AG10803 (cell line): Measurements from ENCODE around the gene ZBTB26.

Source experiments
- DNase-seq: peaks from one replicate; pipeline ENCODE4 v3.0.0; 2010; ENCODE audit warnings: low read depth
- H3K4me3 ChIP-seq: 2 replicates; pipeline ENCODE4 v1.5.1; 2011; ENCODE audit warnings: mild to moderate bottlenecking, low read length, control low read depth
- CTCF ChIP-seq: conservative IDR thresholded peaks from 2 replicates; pipeline ENCODE4 v1.5.1; 2011; ENCODE audit warnings: mild to moderate bottlenecking, low read length, control low read depth, inconsistent platforms

ZBTB26 gene

GRCh38 chr9:122951056-122951455 lies 19.7 kb upstream of the ZBTB26 start:
- no peak for DNase-seq
- TF ChIP-seq CTCF: no peak
- no peak overlapping the region for H3K4me3 ChIP-seq

- DNase-seq: no peak
- no peak overlapping the region for H3K4me3 ChIP-seq
- no peak for TF ChIP-seq CTCF
Measured at GRCh38 chr9:122950263-122950662, 19.0 kb upstream of the ZBTB26 start.

GRCh38 chr9:122949696-122950095 lies 18.4 kb upstream of the ZBTB26 start:
- no peak for TF ChIP-seq CTCF
- DNase-seq: no peak
- no peak overlapping the region for H3K4me3 ChIP-seq

- no peak overlapping the region for H3K4me3 ChIP-seq
- no peak for TF ChIP-seq CTCF
- no peak for DNase-seq
Measured at GRCh38 chr9:122948313-122948712, 17.0 kb upstream of the ZBTB26 start.

GRCh38 chr9:122946461-122947005 lies 15.2 kb upstream of the ZBTB26 start:
- no peak overlapping the region for H3K4me3 ChIP-seq
- DNase-seq: no peak
- no peak for TF ChIP-seq CTCF

GRCh38 chr9:122944960-122945888 lies 13.9 kb upstream of the ZBTB26 start:
- no peak for TF ChIP-seq CTCF
- no peak overlapping the region for H3K4me3 ChIP-seq
- no peak for DNase-seq
